Gastrocnemius medialis (tissue), 4 donors: Measurements from ENCODE around the gene SCGN. TPM values are rescaled to one million over a fixed set of nuclear protein-coding genes. Genes with fewer than 3 reads are reported as not detected.

Experiments
- ATAC-seq, 2 donors: fragments of 150-250 bp; one replicate each; pipeline ENCODE4 v1.9.1; 2016
- DNase-seq, 2 donors: peaks; one replicate each; pipeline ENCODE4 v3.0.0-alpha.2; 2019
- H3K27ac ChIP-seq, 4 donors: fragments of 200-600 bp; sonication (generic); 1 replicate in 1 of 4; 2 replicates in 3 of 4; pipeline ENCODE4 v1.5.1; 2016 to 2018; ENCODE audit warnings: mild to moderate bottlenecking in 2 of 4, moderate library complexity in 1 of 4
- H3K27me3 ChIP-seq, 3 donors: fragments of 200-600 bp; sonication (generic) in 2 of 3; 1 replicate in 1 of 3; 2 replicates in 2 of 3; pipeline versions ENCODE4 v1.5.1 to v1.6.0; 2016 to 2019; ENCODE audit warnings: mild to moderate bottlenecking in 1 of 3, moderate library complexity in 1 of 3
- H3K36me3 ChIP-seq, 2 donors: fragments of 200-600 bp; sonication (generic) in 1 of 2; one replicate each; pipeline ENCODE4 v1.5.1; 2017 to 2018
- H3K4me1 ChIP-seq, 2 donors: fragments of 200-600 bp; sonication (generic) in 1 of 2; one replicate each; pipeline ENCODE4 v1.5.1; 2016 to 2017; ENCODE audit warnings: mild to moderate bottlenecking in 2 of 2
- H3K4me3 ChIP-seq, 4 donors: fragments of 200-600 bp; sonication (generic) in 3 of 4; 1 replicate in 1 of 4; 2 replicates in 3 of 4; pipeline ENCODE4 v1.5.1; 2016 to 2019; ENCODE audit warnings: mild to moderate bottlenecking in 2 of 4
- H3K9me3 ChIP-seq, 3 donors: fragments of 200-600 bp; sonication (generic) in 2 of 3; 1 replicate in 1 of 3; 2 replicates in 2 of 3; pipeline ENCODE4 v1.5.1; 2016 to 2019
- CTCF ChIP-seq, 5 experiments: fragments of 450-650 bp in 3 of 5; fragments of 200-600 bp in 2 of 5; sonication (generic) in 2 of 5; IDR thresholded peaks in 4 of 5; conservative IDR thresholded peaks in 1 of 5; 1 replicate in 4 of 5; 2 replicates in 1 of 5; pipeline ENCODE4 v1.5.1; 2016 to 2019; ENCODE audit warnings: antibody characterized with exemption in 5 of 5, mild to moderate bottlenecking in 3 of 5, moderate library complexity in 3 of 5
- POLR2A ChIP-seq, 2 donors: fragments of 450-650 bp; IDR thresholded peaks; one replicate each; pipeline ENCODE4 v1.6.1; 2017; ENCODE audit warnings: antibody characterized with exemption in 2 of 2, mild to moderate bottlenecking in 2 of 2, moderate library complexity in 2 of 2
- in situ Hi-C, 4 donors: fragments of 200-750 bp; cut with MboI; loops; one replicate each; pipeline versions ENCODE4 v1.15.0 to v1.8.0; 2017; ENCODE audit warnings: low sequenced_read_pairs in 4 of 4
- intact Hi-C: fragments of 100-400 bp; cut with DNase I; formaldehyde crosslinking; loops from one replicate; pipeline ENCODE4 v1.15.1; 2023; ENCODE audit warnings: low total_unique reads
- total RNA-seq, 4 donors: library from RNA; depleted of rRNA; stranded (reverse); fragments of >200 nt; gene quantifications; one replicate each; pipeline versions ENCODE4 v1.1.0 to v1.2.3, GENCODE V29; 2016

SCGN gene
- total RNA-seq, 4 donors from 2014 or later, result not detected

GRCh38 chr6:25669413-25669812 is 17.4 kb downstream of the SCGN start:
- Histone ChIP-seq H3K4me3 (no peak overlapping the region), H3K27me3 (peaks cover 0 to 3% (median 0%) of the 10 kb centered on the region in 3 donors), H3K36me3 (no peaks in the 10 kb centered on the region), H3K4me1 (no peaks in the 10 kb centered on the region), H3K27ac (no peak overlapping the region), H3K9me3 (no peaks in the 10 kb centered on the region)
- intact Hi-C loops, result no loop called here
- no peak for TF ChIP-seq POLR2A (IDR thresholded peaks at IDR 0.05)
- TF ChIP-seq CTCF (IDR thresholded peaks at IDR 0.05 in 4 of 5, conservative IDR thresholded peaks at IDR 0.05 in 1 of 5), result no peak
- in situ Hi-C loops, result no loop called here
- DNase-seq (no peak), ATAC-seq (no peak)

- no peaks in the 10 kb centered on the region for H3K4me1 ChIP-seq
- intact Hi-C loops, result no loop called here
- in situ Hi-C loops, result no loop called here
- H3K4me3 ChIP-seq, result no peak overlapping the region
- TF ChIP-seq POLR2A (IDR thresholded peaks at IDR 0.05) (no peak), CTCF (IDR thresholded peaks at IDR 0.05 in 4 of 5, conservative IDR thresholded peaks at IDR 0.05 in 1 of 5) (no peak)
- ATAC-seq (no peak), DNase-seq (no peak)
- H3K36me3 ChIP-seq, result no peaks in the 10 kb centered on the region
- H3K27me3 ChIP-seq, result no peaks in the 10 kb centered on the region
- no peak overlapping the region for H3K27ac ChIP-seq
- no peaks in the 10 kb centered on the region for H3K9me3 ChIP-seq
These were observed 18.2 kb downstream of the SCGN start for GRCh38 chr6:25670208-25670607.

GRCh38 chr6:25670793-25671513 is 18.9 kb downstream of the SCGN start:
- no peaks in the 10 kb centered on the region for H3K36me3 ChIP-seq
- H3K4me1 ChIP-seq, result no peaks in the 10 kb centered on the region
- DNase-seq (no peak), ATAC-seq (no peak)
- in situ Hi-C loops (no loop called here), intact Hi-C loops (no loop called here)
- no peaks in the 10 kb centered on the region for H3K9me3 ChIP-seq
- TF ChIP-seq POLR2A (IDR thresholded peaks at IDR 0.05) (no peak), CTCF (IDR thresholded peaks at IDR 0.05 in 4 of 5, conservative IDR thresholded peaks at IDR 0.05 in 1 of 5) (no peak)
- H3K27ac ChIP-seq, result no peak overlapping the region
- H3K27me3 ChIP-seq, result no peaks in the 10 kb centered on the region
- no peak overlapping the region for H3K4me3 ChIP-seq

- H3K27me3 ChIP-seq, result no peaks in the 10 kb centered on the region
- in situ Hi-C loops, result no loop called here
- no peaks in the 10 kb centered on the region for H3K9me3 ChIP-seq
- DNase-seq, result no peak
- no peak overlapping the region for H3K27ac ChIP-seq
- H3K4me3 ChIP-seq, result no peak overlapping the region
- TF ChIP-seq CTCF (IDR thresholded peaks at IDR 0.05 in 4 of 5, conservative IDR thresholded peaks at IDR 0.05 in 1 of 5), result no peak
- TF ChIP-seq POLR2A (IDR thresholded peaks at IDR 0.05), result no peak
- intact Hi-C loops, result no loop called here
- no peaks in the 10 kb centered on the region for H3K36me3 ChIP-seq
- ATAC-seq, result no peak
- H3K4me1 ChIP-seq, result no peaks in the 10 kb centered on the region
These were observed 19.6 kb downstream of the SCGN start for GRCh38 chr6:25671652-25672051.

GRCh38 chr6:25675167-25675566 is 23.2 kb downstream of the SCGN start:
- H3K27ac ChIP-seq, result no peak overlapping the region
- in situ Hi-C loops, result no loop called here
- no peaks in the 10 kb centered on the region for H3K27me3 ChIP-seq
- ATAC-seq, result no peak
- H3K9me3 ChIP-seq, result no peaks in the 10 kb centered on the region
- DNase-seq, result no peak
- intact Hi-C loops, result no loop called here
- TF ChIP-seq POLR2A (IDR thresholded peaks at IDR 0.05) (no peak), CTCF (IDR thresholded peaks at IDR 0.05 in 4 of 5, conservative IDR thresholded peaks at IDR 0.05 in 1 of 5) (no peak)
- H3K4me1 ChIP-seq, result no peaks in the 10 kb centered on the region
- no peak overlapping the region for H3K4me3 ChIP-seq
- no peaks in the 10 kb centered on the region for H3K36me3 ChIP-seq
